KMS-11 (cell line): ENCODE results near the gene VAV3.

Experiments used
- H2AFZ ChIP-seq: fragments of 200-600 bp; sonication (generic); 2 replicates; pipeline ENCODE4 v1.6.1; 2016; ENCODE audit warnings: antibody characterized with exemption, mixed run types, low read depth
- H3K27ac ChIP-seq: fragments of 200-600 bp; sonication (generic); 2 replicates; pipeline ENCODE4 v1.6.1; 2016; ENCODE audit warnings: mild to moderate bottlenecking, mixed run types
- H3K27me3 ChIP-seq: fragments of 200-600 bp; sonication (generic); 2 replicates; pipeline ENCODE4 v1.6.1; 2017; ENCODE audit warnings: mild to moderate bottlenecking, low read depth, mixed run types, moderate library complexity; ENCODE audit not compliant: insufficient read depth
- H3K36me3 ChIP-seq: fragments of 200-600 bp; sonication (generic); 2 replicates; pipeline ENCODE4 v1.6.1; 2017; ENCODE audit warnings: mild to moderate bottlenecking, mixed run types; ENCODE audit not compliant: insufficient read depth
- H3K4me1 ChIP-seq: fragments of 200-600 bp; sonication (generic); 2 replicates; pipeline ENCODE4 v1.6.1; 2016; ENCODE audit warnings: mild to moderate bottlenecking, low read depth, mixed run types; ENCODE audit not compliant: poor library complexity, severe bottlenecking
- H3K4me2 ChIP-seq: fragments of 200-600 bp; sonication (generic); 2 replicates; pipeline ENCODE4 v1.7.0; 2016; ENCODE audit warnings: mild to moderate bottlenecking, mixed run types
- H3K4me3 ChIP-seq: fragments of 200-600 bp; sonication (generic); IDR thresholded peaks from 2 replicates; pipeline ENCODE4 v1.6.1; 2017; ENCODE audit warnings: low read depth, low read length, mixed read lengths; ENCODE audit not compliant: insufficient read depth
- H3K79me2 ChIP-seq: fragments of 200-600 bp; sonication (generic); 2 replicates; pipeline ENCODE4 v1.6.1; 2016; ENCODE audit warnings: low read depth, mixed run types; ENCODE audit not compliant: insufficient read depth
- H3K9ac ChIP-seq: fragments of 200-600 bp; sonication (generic); 2 replicates; pipeline ENCODE4 v1.6.1; 2016; ENCODE audit warnings: mild to moderate bottlenecking, mixed run types
- H4K20me1 ChIP-seq: fragments of 200-600 bp; sonication (generic); 2 replicates; pipeline ENCODE4 v1.6.1; 2016; ENCODE audit warnings: mild to moderate bottlenecking, mixed run types; ENCODE audit not compliant: insufficient read depth
- CTCF ChIP-seq: fragments of 200-600 bp; sonication (generic); conservative IDR thresholded peaks from 2 replicates; pipeline ENCODE4 v1.6.1; 2017; ENCODE audit warnings: low read depth, mild to moderate bottlenecking, antibody characterized with exemption, low read length, moderate library complexity, mixed read lengths

VAV3 gene

GRCh38 chr1:107559881-107560280, 405.1 kb downstream of the VAV3 start:
- Histone ChIP-seq H3K27me3 (no peaks in the 10 kb centered on the region), H3K4me2 (no peak overlapping the region), H4K20me1 (no peaks in the 10 kb centered on the region), H2AFZ (no peak overlapping the region), H3K4me1 (no peaks in the 10 kb centered on the region), H3K36me3 (no peaks in the 10 kb centered on the region), H3K27ac (no peak overlapping the region), H3K79me2 (no peaks in the 10 kb centered on the region), H3K4me3 (no peak overlapping the region), H3K9ac (no peak overlapping the region)
- no peak for TF ChIP-seq CTCF

- H3K27me3 ChIP-seq: no peaks in the 10 kb centered on the region
- no peak overlapping the region for H3K4me3 ChIP-seq
- no peaks in the 10 kb centered on the region for H3K4me1 ChIP-seq
- no peak overlapping the region for H3K4me2 ChIP-seq
- H3K36me3 ChIP-seq: no peaks in the 10 kb centered on the region
- H2AFZ ChIP-seq: no peak overlapping the region
- no peak for TF ChIP-seq CTCF
- H3K27ac ChIP-seq: no peak overlapping the region
- H4K20me1 ChIP-seq: no peaks in the 10 kb centered on the region
- H3K9ac ChIP-seq: no peak overlapping the region
- no peaks in the 10 kb centered on the region for H3K79me2 ChIP-seq
These were observed 407.9 kb downstream of the VAV3 start for GRCh38 chr1:107557095-107557494.

- no peak overlapping the region for H3K27ac ChIP-seq
- TF ChIP-seq CTCF: no peak
- H3K9ac ChIP-seq: no peak overlapping the region
- H3K36me3 ChIP-seq: no peaks in the 10 kb centered on the region
- H3K79me2 ChIP-seq: no peaks in the 10 kb centered on the region
- no peak overlapping the region for H3K4me2 ChIP-seq
- no peak overlapping the region for H2AFZ ChIP-seq
- no peaks in the 10 kb centered on the region for H3K27me3 ChIP-seq
- H4K20me1 ChIP-seq: no peaks in the 10 kb centered on the region
- H3K4me3 ChIP-seq: no peak overlapping the region
- no peaks in the 10 kb centered on the region for H3K4me1 ChIP-seq
These were observed 409.4 kb downstream of the VAV3 start for GRCh38 chr1:107555578-107555977.

- Histone ChIP-seq H3K27me3 (no peaks in the 10 kb centered on the region), H3K36me3 (no peaks in the 10 kb centered on the region), H3K4me1 (no peaks in the 10 kb centered on the region), H3K4me3 (no peak overlapping the region), H3K27ac (no peak overlapping the region), H3K79me2 (no peaks in the 10 kb centered on the region), H2AFZ (no peak overlapping the region), H4K20me1 (no peaks in the 10 kb centered on the region), H3K9ac (no peak overlapping the region), H3K4me2 (no peak overlapping the region)
- no peak for TF ChIP-seq CTCF
These were observed 412.2 kb downstream of the VAV3 start for GRCh38 chr1:107552781-107553180.

- Histone ChIP-seq H3K9ac (no peak overlapping the region), H3K79me2 (no peaks in the 10 kb centered on the region), H3K4me2 (no peak overlapping the region), H3K27me3 (no peaks in the 10 kb centered on the region), H3K36me3 (no peaks in the 10 kb centered on the region), H3K4me1 (no peaks in the 10 kb centered on the region), H2AFZ (no peak overlapping the region), H3K4me3 (no peak overlapping the region), H3K27ac (no peak overlapping the region), H4K20me1 (no peaks in the 10 kb centered on the region)
- TF ChIP-seq CTCF: no peak
These were observed 413.5 kb downstream of the VAV3 start for GRCh38 chr1:107551456-107551855.
